UCSD-AML1 (cell line): ENCODE measurements around the gene MEST.
"Not testable (repeated sequence)": the region's sequence is repeated elsewhere in the genome, so short reads cannot be mapped to it uniquely, and the experiment has no call there.

ENCODE experiments used
- DNase-seq: peaks from one replicate; lab custom pipeline; 2025; ENCODE audit not compliant: unreplicated experiment; lab: John Stamatoyannopoulos, UW

MEST gene, protein sequence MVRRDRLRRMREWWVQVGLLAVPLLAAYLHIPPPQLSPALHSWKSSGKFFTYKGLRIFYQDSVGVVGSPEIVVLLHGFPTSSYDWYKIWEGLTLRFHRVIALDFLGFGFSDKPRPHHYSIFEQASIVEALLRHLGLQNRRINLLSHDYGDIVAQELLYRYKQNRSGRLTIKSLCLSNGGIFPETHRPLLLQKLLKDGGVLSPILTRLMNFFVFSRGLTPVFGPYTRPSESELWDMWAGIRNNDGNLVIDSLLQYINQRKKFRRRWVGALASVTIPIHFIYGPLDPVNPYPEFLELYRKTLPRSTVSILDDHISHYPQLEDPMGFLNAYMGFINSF

GRCh38 chr7:130491841-130492522 lies at the start of gene MEST:
MEST (plus strand) TSS chr7:130492085; CDS start chr7:130492314, 229 bp downstream.
- peak; percentile 16 for DNase-seq

- DNase-seq: no peak
These were observed 49.3 kb upstream of the MEST start for GRCh38 chr7:130442601-130443000.

- no peak for DNase-seq
These were observed 47.7 kb upstream of the MEST start for GRCh38 chr7:130444234-130444633.

GRCh38 chr7:130444751-130445407 lies 47.0 kb upstream of the MEST start:
- DNase-seq: no peak

GRCh38 chr7:130446259-130446658 lies 45.6 kb upstream of the MEST start:
- no peak for DNase-seq

DNA sequence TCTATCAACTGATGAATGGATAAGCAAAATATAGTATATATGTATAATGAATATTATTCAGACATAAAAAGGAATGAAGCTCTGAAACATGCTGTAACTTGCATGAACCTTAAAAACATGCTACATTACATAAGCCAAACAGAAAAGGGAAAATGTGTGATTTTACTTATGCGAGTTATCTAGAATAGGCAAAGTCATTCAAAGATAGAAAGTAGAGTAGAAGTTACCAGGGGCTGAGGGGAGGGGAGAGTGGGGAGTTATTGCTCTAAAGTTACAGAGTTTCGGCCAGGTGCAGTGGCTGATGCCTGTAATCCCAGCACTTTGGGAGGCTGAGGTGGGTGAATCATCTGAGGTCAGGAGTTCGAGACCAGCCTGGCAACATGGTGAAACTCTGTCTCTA lies 40.5 kb upstream of the MEST start:
- DNase-seq: not testable (repeated sequence)

DNA sequence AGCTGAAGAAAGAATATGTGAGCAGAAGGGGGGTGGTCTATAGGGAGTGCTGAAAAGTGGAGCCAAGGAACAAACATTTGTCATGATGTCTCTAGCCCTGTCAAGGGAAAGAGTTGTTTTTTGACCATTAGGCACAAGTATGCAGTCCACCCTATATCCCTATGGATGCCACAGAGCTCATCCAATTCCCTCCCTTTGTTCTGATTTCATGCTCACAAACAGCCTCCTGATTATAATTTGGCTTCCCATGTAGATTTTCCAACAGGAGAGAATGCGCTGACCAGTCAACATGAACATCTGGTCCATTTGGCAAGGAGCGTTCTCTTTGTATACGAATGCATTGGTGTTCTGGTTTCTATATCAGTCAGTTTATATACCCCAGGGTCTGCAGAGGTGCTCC lies 38.9 kb upstream of the MEST start:
- no peak for DNase-seq

DNA sequence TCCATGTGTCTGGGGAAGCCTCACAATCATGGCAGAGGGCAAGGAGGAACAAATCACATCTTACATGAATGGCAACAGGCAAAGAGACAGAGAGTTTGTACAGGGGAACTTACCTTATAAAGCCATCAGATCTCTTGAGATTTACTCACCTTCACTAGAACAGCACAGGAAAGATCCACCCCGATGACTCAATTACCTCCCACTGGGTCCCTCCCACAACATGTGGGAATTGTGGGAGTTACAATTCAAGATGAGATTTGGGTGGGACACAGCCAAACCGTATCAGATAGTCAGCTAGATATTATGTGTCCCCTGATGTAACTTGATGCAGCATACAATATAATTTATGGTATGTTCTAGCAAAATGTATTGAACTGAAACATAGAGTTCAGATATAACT lies 36.9 kb upstream of the MEST start:
- no peak for DNase-seq

DNA sequence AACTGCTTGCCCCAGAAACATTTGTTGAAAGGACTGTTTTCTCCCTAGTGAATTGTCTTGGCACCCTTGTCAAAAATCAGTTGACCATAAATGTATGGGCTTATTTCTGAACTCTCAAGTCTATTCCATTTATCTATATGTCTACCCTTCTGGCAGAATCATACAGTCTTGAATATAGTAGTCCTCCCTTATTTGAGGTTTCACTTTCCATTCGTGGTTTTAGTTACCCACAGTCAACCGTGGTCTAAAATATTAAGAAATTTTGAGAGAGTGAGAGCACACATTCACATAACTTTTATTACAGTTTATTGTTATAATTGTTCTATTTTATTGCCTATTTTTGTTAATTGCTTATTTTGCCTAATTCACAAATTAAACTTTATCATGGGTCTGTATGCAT lies 33.6 kb upstream of the MEST start:
- no peak for DNase-seq

DNA sequence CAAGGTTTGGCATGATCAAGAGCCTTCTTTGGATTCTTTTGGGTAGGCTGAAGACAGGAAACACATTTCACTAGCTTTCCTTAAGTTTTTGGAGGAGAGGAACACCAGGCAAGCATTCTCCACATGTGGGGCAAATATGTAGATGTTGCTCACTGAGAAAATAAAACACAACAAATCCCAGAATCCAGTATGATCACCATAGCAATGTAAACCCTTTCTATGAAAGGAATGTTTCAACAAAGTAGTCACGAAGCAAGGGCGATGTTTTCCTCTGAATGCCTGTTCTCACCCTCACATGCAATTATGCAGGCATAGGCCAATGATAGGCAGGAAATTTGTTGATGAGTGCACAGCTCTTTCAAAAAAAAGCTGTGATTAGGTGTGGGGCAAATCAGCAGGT lies 30.6 kb upstream of the MEST start:
- no peak for DNase-seq

DNA sequence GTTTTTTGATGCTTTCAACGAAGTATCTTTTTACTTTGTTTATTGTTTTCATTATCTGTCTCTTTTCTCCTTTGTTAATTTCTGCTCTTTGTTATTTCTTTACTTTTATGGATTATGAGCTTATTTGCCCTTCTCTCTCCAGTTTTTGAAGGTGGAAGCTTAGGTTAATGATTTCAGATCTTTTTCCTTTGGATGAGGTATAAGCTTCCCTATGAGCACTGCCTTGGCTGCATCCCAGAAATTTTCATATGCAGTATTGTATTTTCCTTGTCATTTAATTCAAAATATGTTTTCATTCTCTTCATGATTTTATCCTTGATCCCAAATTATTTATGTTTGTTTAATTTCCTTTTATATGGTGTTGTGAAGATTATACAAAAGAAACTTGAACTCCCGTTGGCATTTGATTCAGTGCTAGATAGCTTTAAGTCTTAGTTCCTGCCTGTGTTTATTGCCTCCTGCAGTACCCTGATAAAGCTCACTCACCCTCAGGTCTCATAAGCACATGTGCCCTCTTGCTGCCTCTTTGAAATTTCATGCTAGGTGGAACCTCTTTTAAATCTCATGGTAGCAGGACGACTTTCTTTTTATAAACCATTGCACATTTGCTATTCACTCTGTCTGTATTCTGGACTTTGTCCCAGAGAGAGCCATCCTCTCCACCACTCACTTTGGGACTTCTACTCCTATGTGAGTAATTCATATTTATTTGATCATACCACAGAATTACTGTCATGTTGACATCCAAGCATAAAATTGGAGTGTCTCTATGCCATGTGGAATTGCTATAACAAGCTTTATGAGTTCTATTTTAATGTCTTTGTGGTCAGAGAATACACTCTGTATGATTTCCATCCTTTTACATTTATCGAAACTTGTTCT lies 28.1 kb upstream of the MEST start:
- DNase-seq: no peak

DNA sequence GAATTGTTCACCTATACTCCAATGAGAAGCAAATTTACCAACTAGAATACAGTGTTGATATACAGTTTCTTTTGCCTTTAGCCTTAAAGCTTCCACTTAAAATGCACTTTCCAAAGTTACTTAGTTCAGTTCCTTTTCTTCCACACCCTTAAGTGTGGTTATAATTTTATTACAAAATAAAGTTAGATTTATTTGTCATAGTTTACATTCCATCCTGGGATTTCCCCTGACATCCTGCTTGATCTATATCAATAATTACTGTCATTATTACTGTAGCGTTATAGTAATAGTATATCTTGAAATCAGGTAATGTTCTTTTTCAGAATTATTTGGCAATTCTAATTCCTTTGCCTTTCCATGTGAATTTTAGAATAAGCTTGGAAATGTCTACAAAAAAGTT lies 23.3 kb upstream of the MEST start:
- no peak for DNase-seq

- DNase-seq: no peak
These were observed 19.9 kb upstream of the MEST start for GRCh38 chr7:130471974-130472373.

GRCh38 chr7:130473289-130473688 lies 18.6 kb upstream of the MEST start:
- no peak for DNase-seq

GRCh38 chr7:130473876-130474275 lies 18.0 kb upstream of the MEST start:
- DNase-seq: no peak

DNA sequence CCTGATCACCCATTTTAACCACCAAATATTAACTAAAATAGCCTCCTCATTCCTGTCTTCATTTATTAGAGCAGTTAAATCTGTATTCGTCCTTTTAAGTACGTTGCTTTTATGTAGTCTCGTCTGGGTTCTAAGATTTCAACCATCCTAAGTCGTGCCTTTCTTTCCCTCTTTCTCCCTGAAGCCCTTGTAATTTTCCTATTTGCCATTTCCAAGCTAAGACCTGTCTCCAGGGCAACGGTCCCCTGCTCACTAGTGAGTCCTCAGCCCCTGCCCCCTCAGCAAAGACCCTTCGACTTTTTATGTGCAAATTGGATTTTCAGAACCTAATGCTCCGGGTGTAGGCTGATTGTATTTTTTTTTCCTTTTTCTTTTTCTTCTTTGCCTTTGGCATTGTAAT lies 16.1 kb upstream of the MEST start:
- DNase-seq: no peak

DNA sequence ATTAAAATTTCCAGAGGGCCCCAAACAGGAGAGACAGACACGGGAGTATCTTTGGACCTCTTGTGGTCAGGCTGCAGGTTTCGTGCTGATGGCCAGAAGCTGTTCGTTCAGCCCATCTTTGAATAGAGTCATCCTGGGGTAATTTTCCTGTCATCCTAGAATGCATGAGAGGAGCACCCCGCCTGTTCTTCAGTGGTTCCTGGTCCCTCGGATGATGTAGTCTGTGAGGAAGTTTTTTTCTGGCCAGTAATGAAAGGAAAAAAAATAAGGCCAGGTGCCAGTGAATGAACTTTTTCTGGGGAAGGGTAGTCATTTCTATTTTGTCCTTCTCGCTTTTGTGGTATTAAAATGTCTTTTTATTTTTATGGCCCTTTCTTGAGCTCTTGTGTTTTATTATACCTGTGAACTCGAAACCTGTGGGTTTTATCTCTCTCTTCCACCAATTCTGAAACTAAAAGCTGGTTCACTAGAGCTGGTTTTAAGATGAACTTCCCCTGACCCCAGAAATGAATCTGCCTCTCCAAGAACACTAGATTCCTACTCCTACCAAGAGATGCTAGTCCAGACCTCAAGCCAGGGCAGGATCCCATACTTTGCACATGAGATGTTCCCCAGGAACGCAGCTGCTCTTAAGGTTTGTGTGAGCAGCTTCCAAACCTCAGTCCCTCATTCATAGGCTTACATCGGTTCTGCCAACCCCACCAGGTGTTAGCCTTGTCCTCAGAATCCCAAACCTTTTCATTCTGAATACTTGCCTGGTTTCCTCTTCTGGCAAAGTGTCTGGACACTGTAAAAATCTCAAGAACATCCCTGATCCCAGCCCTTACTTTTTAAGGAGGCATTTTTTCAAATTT lies 15.4 kb upstream of the MEST start:
- DNase-seq: no peak

DNA sequence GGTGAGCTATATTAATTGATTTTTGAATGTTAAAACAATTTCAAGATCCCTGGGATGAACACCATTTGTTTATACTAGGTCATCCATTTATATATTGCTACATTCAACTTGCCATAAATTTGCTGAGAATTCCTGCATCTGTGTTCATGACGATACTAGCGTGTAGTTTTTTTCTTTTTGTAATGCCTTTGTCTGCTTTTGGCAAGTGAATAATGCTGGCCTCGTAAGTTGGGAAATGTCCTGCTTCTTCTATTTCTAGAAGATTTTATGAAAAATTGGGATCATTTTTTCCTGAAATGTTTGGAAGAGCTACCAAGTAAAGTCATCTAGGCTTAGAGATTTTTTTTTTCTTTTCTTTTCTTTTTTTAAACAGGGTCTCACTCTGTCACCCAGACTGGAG lies 12.9 kb upstream of the MEST start:
- DNase-seq: no peak

DNA sequence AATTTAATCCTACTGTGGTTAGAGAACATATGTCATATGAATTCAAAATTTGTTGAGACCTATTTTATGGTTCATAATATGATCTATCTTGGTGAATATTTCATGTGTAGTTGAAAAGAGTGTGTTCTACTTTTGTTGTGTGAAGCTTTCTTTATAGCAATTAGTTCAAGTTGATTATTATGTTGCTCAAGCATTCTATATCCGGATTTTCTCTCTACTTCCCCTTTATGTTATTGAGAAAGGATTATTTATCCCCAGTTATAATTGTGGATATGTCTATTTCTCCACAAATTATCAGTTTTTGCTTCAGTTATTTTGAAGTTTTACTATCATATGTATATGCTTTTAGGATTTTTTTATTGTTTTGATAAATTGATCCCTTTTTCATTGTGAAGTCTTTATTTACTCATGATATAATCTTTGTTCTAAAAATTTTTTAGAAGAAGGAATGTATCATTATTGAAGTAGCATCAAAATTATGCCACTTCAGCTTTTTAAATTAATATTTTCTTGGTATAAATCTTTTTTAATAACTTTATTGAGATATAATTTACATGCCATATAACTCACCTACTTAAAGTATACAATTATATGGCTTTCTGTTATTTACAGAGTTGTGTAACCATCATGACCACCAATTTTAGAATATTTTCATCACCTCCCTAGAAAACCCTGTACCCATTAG lies 12.0 kb upstream of the MEST start:
- no peak for DNase-seq

DNA sequence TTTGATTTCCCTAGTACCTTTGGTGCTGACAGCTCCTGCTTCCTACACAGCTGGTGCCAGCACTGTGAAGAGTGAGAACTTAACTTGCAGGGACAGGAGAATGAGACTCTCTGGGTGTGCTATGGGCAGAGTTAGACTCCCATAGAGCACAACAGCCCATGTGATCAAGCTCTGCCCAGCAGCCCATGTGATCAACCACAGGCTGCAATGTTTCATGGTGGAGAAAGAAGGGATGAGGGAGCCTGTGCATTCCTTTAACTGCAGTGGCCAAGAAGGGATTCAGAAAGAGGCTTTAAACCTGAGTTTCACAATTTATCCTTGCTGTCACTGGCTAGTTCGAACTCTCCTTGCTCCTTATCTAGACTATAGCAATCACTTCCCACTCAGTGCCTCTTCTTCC lies 10.0 kb upstream of the MEST start:
- no peak for DNase-seq
